PFSK-1 (cell line): ENCODE results near the gene CHST7.

Source experiments
- POLR2AphosphoS5 ChIP-seq: IDR thresholded peaks from 2 replicates; pipeline ENCODE4 v1.6.1; 2012; ENCODE audit warnings: low read depth, mild to moderate bottlenecking, control low read depth, low read length, moderate library complexity
- SIN3A ChIP-seq: IDR thresholded peaks from 2 replicates; pipeline ENCODE4 v1.6.1; 2012; ENCODE audit warnings: mild to moderate bottlenecking, low read length, moderate library complexity, borderline replicate concordance; ENCODE audit not compliant: insufficient read depth
- TAF1 ChIP-seq: IDR thresholded peaks from 2 replicates; pipeline ENCODE4 v1.6.1; 2012; ENCODE audit warnings: low read length, control low read depth, borderline replicate concordance; ENCODE audit not compliant: insufficient read depth
- TF ChIP-seq, protein P1 (sequence below), 2 experiments: IDR thresholded peaks; 2 replicates each; pipeline versions ENCODE4 v1.6.1 to v1.8.0; 2011 to 2012; ENCODE audit warnings: low read depth in 2 of 2, low read length in 2 of 2, control low read depth in 1 of 2, inconsistent platforms in 1 of 2, mild to moderate bottlenecking in 1 of 2, moderate library complexity in 1 of 2; ENCODE audit not compliant: insufficient read depth in 1 of 2

DNA sequence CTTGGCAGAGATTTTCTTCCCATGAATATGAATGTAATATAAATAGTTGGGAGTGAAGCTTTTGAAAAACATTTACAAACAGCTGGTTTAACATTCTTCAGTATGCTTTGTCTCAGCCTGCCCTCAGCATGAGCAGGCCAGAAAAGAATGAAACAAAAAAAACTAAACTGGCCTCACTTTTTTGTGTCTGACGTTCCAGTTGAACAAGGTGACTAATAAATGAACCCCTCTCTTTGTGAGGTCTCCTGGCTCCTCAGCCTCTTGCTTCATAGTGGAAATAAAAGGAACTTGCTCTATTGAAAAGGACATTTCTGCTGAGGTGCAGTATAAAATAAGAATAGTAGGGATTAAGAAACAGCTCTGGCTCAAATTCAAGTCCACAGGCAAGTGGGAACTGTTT is 9.4 kb downstream of the CHST7 start:
- no peak for TF ChIP-seq POLR2AphosphoS5
- TF ChIP-seq, protein P1, sequence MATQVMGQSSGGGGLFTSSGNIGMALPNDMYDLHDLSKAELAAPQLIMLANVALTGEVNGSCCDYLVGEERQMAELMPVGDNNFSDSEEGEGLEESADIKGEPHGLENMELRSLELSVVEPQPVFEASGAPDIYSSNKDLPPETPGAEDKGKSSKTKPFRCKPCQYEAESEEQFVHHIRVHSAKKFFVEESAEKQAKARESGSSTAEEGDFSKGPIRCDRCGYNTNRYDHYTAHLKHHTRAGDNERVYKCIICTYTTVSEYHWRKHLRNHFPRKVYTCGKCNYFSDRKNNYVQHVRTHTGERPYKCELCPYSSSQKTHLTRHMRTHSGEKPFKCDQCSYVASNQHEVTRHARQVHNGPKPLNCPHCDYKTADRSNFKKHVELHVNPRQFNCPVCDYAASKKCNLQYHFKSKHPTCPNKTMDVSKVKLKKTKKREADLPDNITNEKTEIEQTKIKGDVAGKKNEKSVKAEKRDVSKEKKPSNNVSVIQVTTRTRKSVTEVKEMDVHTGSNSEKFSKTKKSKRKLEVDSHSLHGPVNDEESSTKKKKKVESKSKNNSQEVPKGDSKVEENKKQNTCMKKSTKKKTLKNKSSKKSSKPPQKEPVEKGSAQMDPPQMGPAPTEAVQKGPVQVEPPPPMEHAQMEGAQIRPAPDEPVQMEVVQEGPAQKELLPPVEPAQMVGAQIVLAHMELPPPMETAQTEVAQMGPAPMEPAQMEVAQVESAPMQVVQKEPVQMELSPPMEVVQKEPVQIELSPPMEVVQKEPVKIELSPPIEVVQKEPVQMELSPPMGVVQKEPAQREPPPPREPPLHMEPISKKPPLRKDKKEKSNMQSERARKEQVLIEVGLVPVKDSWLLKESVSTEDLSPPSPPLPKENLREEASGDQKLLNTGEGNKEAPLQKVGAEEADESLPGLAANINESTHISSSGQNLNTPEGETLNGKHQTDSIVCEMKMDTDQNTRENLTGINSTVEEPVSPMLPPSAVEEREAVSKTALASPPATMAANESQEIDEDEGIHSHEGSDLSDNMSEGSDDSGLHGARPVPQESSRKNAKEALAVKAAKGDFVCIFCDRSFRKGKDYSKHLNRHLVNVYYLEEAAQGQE (IDR thresholded peaks at IDR 0.05; ENCODE audit: insufficient read depth in 1 of 2, low read depth in 2 of 2, low read length in 2 of 2) = no peak
- no peak for TF ChIP-seq SIN3A
- no peak for TF ChIP-seq TAF1
